Measurements from ENCODE around the gene TMEM170A. TPM values are rescaled to one million over a fixed set of nuclear protein-coding genes. Genes with fewer than 3 reads are reported as not detected.

TMEM170A gene
- total and polyA plus RNA-seq, 2 experiments from 2014 or later = 21.1 to 43.6 TPM

- no peaks in the 10 kb centered on the region for H3K9me2 ChIP-seq (replicated peaks; ENCODE audit: insufficient read depth)
- no peak overlapping the region for H2AFZ ChIP-seq
- no peaks in the 10 kb centered on the region for H3K36me3 ChIP-seq (replicated peaks; ENCODE audit: insufficient read depth, low read depth)
- H4K20me1 ChIP-seq (ENCODE audit: insufficient read depth, poor library complexity, severe bottlenecking) = no peaks in the 10 kb centered on the region
- H3K4me1 ChIP-seq (ENCODE audit: insufficient read depth) = no peaks in the 10 kb centered on the region
- no peaks in the 10 kb centered on the region for H3K79me2 ChIP-seq
- no peak overlapping the region for H3K4me3 ChIP-seq
- TF ChIP-seq EZH2phosphoT487 (IDR thresholded peaks at IDR 0.05; ENCODE audit: low read depth, severe bottlenecking, unreplicated experiment) (no peak), EZH2 (IDR thresholded peaks at IDR 0.05; ENCODE audit: borderline replicate concordance) (no peak), CTCF (IDR thresholded peaks at IDR 0.05; ENCODE audit: poor library complexity) (no peak)
- DNase-seq (ENCODE audit: low spot score) = no peak
- WGBS (ENCODE audit: low lambda C conversion rate, missing lambda C conversion rate) = 86% methylated on average over 2 of the region's 2 CpGs
- H3K9me3 ChIP-seq (ENCODE audit: low read depth) = no peaks in the 10 kb centered on the region
- H3K27ac ChIP-seq = no peak overlapping the region
- no peaks in the 10 kb centered on the region for H3K27me3 ChIP-seq
- H3K4me2 ChIP-seq = no peak overlapping the region
Observed at GRCh38 chr16:75483222-75483621, 18.7 kb upstream of the TMEM170A start.

GRCh38 chr16:75482434-75483205 is 18.1 kb upstream of the TMEM170A start:
- TF ChIP-seq EZH2phosphoT487 (IDR thresholded peaks at IDR 0.05; ENCODE audit: low read depth, severe bottlenecking, unreplicated experiment) (no peak), EZH2 (IDR thresholded peaks at IDR 0.05; ENCODE audit: borderline replicate concordance) (no peak), CTCF (IDR thresholded peaks at IDR 0.05; ENCODE audit: poor library complexity) (no peak)
- Histone ChIP-seq H3K4me1 (ENCODE audit: insufficient read depth) (no peaks in the 10 kb centered on the region), H3K27ac (no peak overlapping the region), H3K79me2 (no peaks in the 10 kb centered on the region), H3K4me2 (no peak overlapping the region), H2AFZ (no peak overlapping the region), H3K9me3 (ENCODE audit: low read depth) (no peaks in the 10 kb centered on the region), H3K27me3 (no peaks in the 10 kb centered on the region), H3K36me3 (replicated peaks; ENCODE audit: insufficient read depth, low read depth) (no peaks in the 10 kb centered on the region), H4K20me1 (ENCODE audit: insufficient read depth, poor library complexity, severe bottlenecking) (no peaks in the 10 kb centered on the region), H3K9me2 (replicated peaks; ENCODE audit: insufficient read depth) (no peaks in the 10 kb centered on the region), H3K4me3 (no peak overlapping the region)
- no peak for DNase-seq (ENCODE audit: low spot score)
- 89% methylated on average over 13 of the region's 14 CpGs for WGBS (ENCODE audit: low lambda C conversion rate, missing lambda C conversion rate)

GRCh38 chr16:75481475-75481874 is 17.0 kb upstream of the TMEM170A start:
- WGBS (ENCODE audit: low lambda C conversion rate, missing lambda C conversion rate) = 92% methylated on average over 7 of the region's 7 CpGs
- Histone ChIP-seq H3K4me2 (no peak overlapping the region), H3K27ac (no peak overlapping the region), H3K9me2 (replicated peaks; ENCODE audit: insufficient read depth) (no peaks in the 10 kb centered on the region), H4K20me1 (ENCODE audit: insufficient read depth, poor library complexity, severe bottlenecking) (no peaks in the 10 kb centered on the region), H3K27me3 (no peaks in the 10 kb centered on the region), H3K4me1 (ENCODE audit: insufficient read depth) (no peaks in the 10 kb centered on the region), H2AFZ (no peak overlapping the region), H3K36me3 (replicated peaks; ENCODE audit: insufficient read depth, low read depth) (no peaks in the 10 kb centered on the region), H3K79me2 (no peaks in the 10 kb centered on the region), H3K9me3 (ENCODE audit: low read depth) (no peaks in the 10 kb centered on the region), H3K4me3 (no peak overlapping the region)
- TF ChIP-seq EZH2 (IDR thresholded peaks at IDR 0.05; ENCODE audit: borderline replicate concordance) = no peak
- DNase-seq (ENCODE audit: low spot score) = no peak

- H3K27me3 ChIP-seq = no peaks in the 10 kb centered on the region
- H3K9me2 ChIP-seq (replicated peaks; ENCODE audit: insufficient read depth) = no peaks in the 10 kb centered on the region
- H3K27ac ChIP-seq = no peak overlapping the region
- no peaks in the 10 kb centered on the region for H4K20me1 ChIP-seq (ENCODE audit: insufficient read depth, poor library complexity, severe bottlenecking)
- H2AFZ ChIP-seq = no peak overlapping the region
- H3K4me2 ChIP-seq = no peak overlapping the region
- no peak for DNase-seq (ENCODE audit: low spot score)
- no peak for TF ChIP-seq EZH2phosphoT487 (IDR thresholded peaks at IDR 0.05; ENCODE audit: low read depth, severe bottlenecking, unreplicated experiment)
- TF ChIP-seq CTCF (IDR thresholded peaks at IDR 0.05; ENCODE audit: poor library complexity) = no peak
- no peak for TF ChIP-seq EZH2 (IDR thresholded peaks at IDR 0.05; ENCODE audit: borderline replicate concordance)
- no peaks in the 10 kb centered on the region for H3K36me3 ChIP-seq (replicated peaks; ENCODE audit: insufficient read depth, low read depth)
- H3K4me1 ChIP-seq (ENCODE audit: insufficient read depth) = no peaks in the 10 kb centered on the region
- H3K9me3 ChIP-seq (ENCODE audit: low read depth) = no peaks in the 10 kb centered on the region
- no peaks in the 10 kb centered on the region for H3K79me2 ChIP-seq
- 97% methylated on average over 44 of the region's 47 CpGs for WGBS (ENCODE audit: low lambda C conversion rate, missing lambda C conversion rate)
- no peak overlapping the region for H3K4me3 ChIP-seq
Observed at GRCh38 chr16:75479421-75479990, 15.0 kb upstream of the TMEM170A start.
